ENCODE data around the gene CCND2. TPM values are rescaled to one million over a fixed set of nuclear protein-coding genes. Genes with fewer than 3 reads are reported as not detected.

CCND2 gene
- total and polyA plus RNA-seq, 4 donors, result 17.1 to 170 (median 77.0) TPM

DNA sequence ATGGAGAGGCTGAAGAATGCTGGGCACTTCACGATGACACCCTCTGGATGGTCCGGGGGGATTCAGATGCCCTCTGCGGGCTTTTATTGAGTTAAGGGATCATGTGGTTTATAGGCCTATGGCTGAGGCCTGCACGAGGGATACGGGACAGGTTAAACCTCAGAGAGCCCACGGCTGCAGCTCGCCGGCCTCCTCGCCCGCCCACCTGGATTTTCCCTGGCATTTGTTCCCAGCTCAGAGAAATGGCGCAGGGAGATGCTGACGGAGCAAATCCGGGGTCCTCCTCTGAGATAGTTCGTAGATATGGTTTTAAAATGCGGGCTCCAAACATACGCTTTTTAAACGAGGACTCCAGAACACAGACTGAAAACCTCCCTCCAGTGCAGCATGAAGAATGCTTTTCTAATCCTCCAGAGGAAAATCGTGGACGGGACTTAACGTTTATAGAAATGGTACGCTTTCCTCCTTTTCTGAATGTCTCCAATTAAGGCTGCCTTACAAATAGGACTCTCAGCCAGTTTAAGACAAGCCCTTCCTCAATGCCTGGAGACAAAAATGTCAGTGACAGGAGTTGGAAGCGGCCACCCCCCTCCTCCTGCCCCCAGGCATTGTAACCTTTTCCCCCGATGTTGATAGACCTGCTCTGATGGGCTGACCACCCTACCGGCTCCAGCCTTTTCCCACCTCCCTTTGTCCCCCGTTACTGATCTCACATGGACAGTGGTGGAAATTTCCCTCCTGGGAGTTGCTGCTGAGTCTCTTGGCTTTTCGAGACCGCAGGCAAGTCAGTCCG, 16.6 kb downstream of the CCND2 start:
- ATAC-seq (ENCODE audit: low FRiP score) (no peak), DNase-seq (no peak)
- Histone ChIP-seq H3K36me3 (ENCODE audit: control insufficient read depth in 1 of 2, insufficient read depth in 2 of 2, low read length in 1 of 2) (peaks cover 0 to 8% of the 10 kb centered on the region in 2 donors), H3K27me3 (ENCODE audit: control insufficient read depth in 1 of 2, insufficient read depth in 2 of 2, low read length in 1 of 2) (no peaks in the 10 kb centered on the region), H3K9me3 (ENCODE audit: control insufficient read depth, low read length) (no peaks in the 10 kb centered on the region), H3K4me1 (ENCODE audit: control insufficient read depth in 1 of 2, insufficient read depth in 2 of 2, low read length in 2 of 2) (no peaks in the 10 kb centered on the region), H3K4me3 (ENCODE audit: low read length in 2 of 2) (no peak overlapping the region), H3K27ac (ENCODE audit: low read depth in 1 of 2, low read length in 2 of 2) (peak overlapping the region in 1 of 2 donors; percentile 14)
- intact Hi-C loops (cut with DNase I), result no loop called here
- WGBS, 2 donors, result 80% methylated on average over 28 of the region's 28 CpGs

DNA sequence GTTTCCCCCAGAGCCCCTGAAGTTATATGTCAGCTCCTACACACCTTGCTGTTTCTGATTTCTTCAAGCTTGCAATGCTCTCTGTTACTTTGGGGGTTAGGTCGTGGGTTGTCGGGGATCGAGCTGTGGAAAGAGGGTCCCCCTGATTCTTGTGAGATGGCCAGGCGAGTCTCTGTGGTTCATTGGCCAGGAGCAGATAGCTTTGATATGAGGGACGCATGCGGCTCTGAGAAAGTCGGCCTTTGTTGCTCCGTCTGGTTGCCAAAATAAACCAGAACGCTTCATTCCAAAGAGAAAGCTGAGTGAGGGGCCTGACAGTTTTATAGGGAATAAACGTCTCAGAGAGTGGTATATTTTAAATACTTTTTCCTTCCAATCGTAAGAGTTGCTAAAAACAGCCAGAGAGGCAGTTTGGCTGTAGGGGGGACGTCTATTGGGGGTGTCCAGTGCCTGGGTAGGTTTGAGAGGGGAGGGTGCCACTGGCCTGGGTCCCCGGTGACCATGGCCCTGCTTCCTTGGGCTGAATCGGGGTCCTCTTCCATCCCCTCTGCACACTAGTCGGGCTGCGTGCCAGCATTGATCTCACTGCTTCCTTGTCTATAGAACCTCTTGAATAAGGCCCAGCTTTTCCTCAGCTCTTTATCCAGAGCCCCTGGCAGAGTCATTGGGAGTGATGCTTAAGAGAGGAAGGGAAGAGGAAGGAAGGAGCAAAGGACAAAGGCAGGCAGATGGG, 18.9 kb downstream of the CCND2 start:
- 22 to 31% methylated on average over 16 of the region's 16 CpGs for WGBS, 2 donors
- DNase-seq (no peak), ATAC-seq (ENCODE audit: low FRiP score) (no peak)
- H3K27me3 ChIP-seq (ENCODE audit: control insufficient read depth in 1 of 2, insufficient read depth in 2 of 2, low read length in 1 of 2), result no peaks in the 10 kb centered on the region
- intact Hi-C loops (cut with DNase I), result no loop called here
- H3K4me1 ChIP-seq (ENCODE audit: control insufficient read depth in 1 of 2, insufficient read depth in 2 of 2, low read length in 2 of 2), result no peaks in the 10 kb centered on the region
- no peaks in the 10 kb centered on the region for H3K9me3 ChIP-seq (ENCODE audit: control insufficient read depth, low read length)
- H3K4me3 ChIP-seq (ENCODE audit: low read length in 2 of 2), result no peak overlapping the region
- H3K27ac ChIP-seq (ENCODE audit: low read depth in 1 of 2, low read length in 2 of 2), result peak overlapping the region in 1 of 2 donors; percentile 38
- H3K36me3 ChIP-seq (ENCODE audit: control insufficient read depth in 1 of 2, insufficient read depth in 2 of 2, low read length in 1 of 2), result peaks cover 0 to 6% of the 10 kb centered on the region in 2 donors

DNA sequence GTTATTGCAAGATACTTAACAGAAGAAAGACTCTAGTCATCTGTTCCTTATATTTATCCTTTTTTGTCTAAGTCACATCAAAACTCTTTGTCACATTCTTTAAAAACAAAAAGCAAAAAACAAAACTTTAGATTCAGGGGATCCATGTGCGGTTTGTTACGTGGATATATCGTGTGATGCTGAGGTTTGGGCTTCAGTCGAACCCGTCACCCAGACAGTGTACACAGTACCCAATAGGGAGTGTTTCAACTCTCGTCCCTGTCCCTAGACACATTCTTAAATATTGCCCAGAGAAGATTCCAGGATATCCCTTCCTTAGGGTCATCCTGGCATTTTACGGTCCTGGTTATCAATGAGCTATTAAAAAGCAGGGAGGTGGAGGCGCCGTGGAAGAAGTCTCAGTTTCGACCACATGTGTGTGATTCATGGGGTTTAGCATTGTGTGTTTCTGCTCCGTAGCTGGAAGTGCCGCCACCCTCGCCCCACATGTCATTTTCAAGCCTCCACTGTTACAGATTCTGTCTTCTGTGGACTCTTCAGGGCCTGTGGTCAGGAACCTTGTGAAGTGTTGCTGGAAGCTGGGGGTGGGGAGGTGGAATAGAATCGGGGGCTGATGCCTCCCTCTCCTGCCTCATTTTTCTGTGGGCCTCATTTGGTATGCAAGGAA, 19.9 kb downstream of the CCND2 start:
- ATAC-seq (ENCODE audit: low FRiP score) (no peak), DNase-seq (no peak)
- 85 to 88% methylated on average over 14 of the region's 14 CpGs for WGBS, 2 donors
- no peaks in the 10 kb centered on the region for H3K27me3 ChIP-seq (ENCODE audit: control insufficient read depth in 1 of 2, insufficient read depth in 2 of 2, low read length in 1 of 2)
- H3K9me3 ChIP-seq (ENCODE audit: control insufficient read depth, low read length), result no peaks in the 10 kb centered on the region
- peaks cover 0 to 6% of the 10 kb centered on the region in 2 donors for H3K36me3 ChIP-seq (ENCODE audit: control insufficient read depth in 1 of 2, insufficient read depth in 2 of 2, low read length in 1 of 2)
- H3K4me1 ChIP-seq (ENCODE audit: control insufficient read depth in 1 of 2, insufficient read depth in 2 of 2, low read length in 2 of 2), result no peaks in the 10 kb centered on the region
- no peak overlapping the region for H3K27ac ChIP-seq (ENCODE audit: low read depth in 1 of 2, low read length in 2 of 2)
- intact Hi-C loops (cut with DNase I), result no loop called here
- H3K4me3 ChIP-seq (ENCODE audit: low read length in 2 of 2), result no peak overlapping the region

DNA sequence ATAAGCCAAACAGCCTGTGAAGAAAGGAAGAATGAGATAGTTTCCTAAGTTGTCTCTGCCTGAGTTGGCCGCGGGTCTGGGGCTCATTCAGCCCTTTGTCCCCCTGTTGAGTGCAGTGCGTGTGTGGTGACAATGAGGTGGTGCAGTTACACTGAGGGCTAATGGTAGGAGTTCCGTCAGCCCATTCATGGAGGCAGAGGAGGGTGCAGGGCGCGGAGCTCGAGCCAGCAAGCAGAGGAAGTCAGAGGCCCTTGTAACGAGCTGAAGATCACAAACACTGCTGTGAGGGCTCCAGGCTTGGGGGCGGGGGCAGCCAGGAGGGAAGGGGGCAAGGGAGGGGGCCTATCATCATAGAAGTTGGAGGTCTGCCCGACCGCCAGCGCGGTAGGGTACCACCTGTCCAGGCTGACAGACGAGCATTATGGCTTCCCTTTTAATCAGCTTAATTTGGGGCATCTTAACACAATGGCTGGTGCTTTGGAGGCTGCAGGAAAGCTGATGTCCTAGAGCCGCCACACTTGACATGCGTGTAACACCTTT, 20.5 kb downstream of the CCND2 start:
- ATAC-seq (ENCODE audit: low FRiP score) (no peak), DNase-seq (no peak)
- Histone ChIP-seq H3K4me3 (ENCODE audit: low read length in 2 of 2) (no peak overlapping the region), H3K4me1 (ENCODE audit: control insufficient read depth in 1 of 2, insufficient read depth in 2 of 2, low read length in 2 of 2) (no peaks in the 10 kb centered on the region), H3K27me3 (ENCODE audit: control insufficient read depth in 1 of 2, insufficient read depth in 2 of 2, low read length in 1 of 2) (no peaks in the 10 kb centered on the region), H3K36me3 (ENCODE audit: control insufficient read depth in 1 of 2, insufficient read depth in 2 of 2, low read length in 1 of 2) (peaks cover 0 to 6% of the 10 kb centered on the region in 2 donors), H3K9me3 (ENCODE audit: control insufficient read depth, low read length) (no peaks in the 10 kb centered on the region), H3K27ac (ENCODE audit: low read depth in 1 of 2, low read length in 2 of 2) (no peak overlapping the region)
- intact Hi-C loops (cut with DNase I), result no loop called here
- 72 to 73% methylated on average over 16 of the region's 16 CpGs for WGBS, 2 donors

DNA sequence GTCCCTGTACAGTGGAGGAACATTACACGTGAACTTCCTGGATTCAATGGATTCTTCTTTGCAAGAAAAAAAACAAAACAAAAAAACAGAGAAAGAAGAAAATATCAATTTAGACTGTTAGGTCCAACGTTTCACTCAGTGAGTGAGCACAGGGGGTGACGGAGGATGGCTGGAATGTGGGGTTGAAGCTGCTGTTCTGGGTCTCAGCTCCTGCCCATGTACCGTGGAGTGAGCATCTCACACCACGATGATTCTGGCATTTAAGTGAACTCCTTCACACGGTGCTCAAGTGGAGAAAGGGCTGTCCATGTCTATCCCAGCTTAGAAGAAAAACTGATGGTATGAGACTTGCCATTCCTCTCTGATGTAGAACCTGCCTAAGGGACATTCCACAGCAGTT, 23.2 kb downstream of the CCND2 start:
- Histone ChIP-seq H3K27me3 (ENCODE audit: control insufficient read depth in 1 of 2, insufficient read depth in 2 of 2, low read length in 1 of 2) (no peaks in the 10 kb centered on the region), H3K36me3 (ENCODE audit: control insufficient read depth in 1 of 2, insufficient read depth in 2 of 2, low read length in 1 of 2) (peaks cover 0 to 3% of the 10 kb centered on the region in 2 donors), H3K4me1 (ENCODE audit: control insufficient read depth in 1 of 2, insufficient read depth in 2 of 2, low read length in 2 of 2) (no peaks in the 10 kb centered on the region), H3K4me3 (ENCODE audit: low read length in 2 of 2) (no peak overlapping the region), H3K27ac (ENCODE audit: low read depth in 1 of 2, low read length in 2 of 2) (no peak overlapping the region), H3K9me3 (ENCODE audit: control insufficient read depth, low read length) (no peaks in the 10 kb centered on the region)
- DNase-seq (no peak), ATAC-seq (ENCODE audit: low FRiP score) (no peak)
- intact Hi-C loops (cut with DNase I), result no loop called here
- 43 to 50% methylated on average over 6 of the region's 6 CpGs for WGBS, 2 donors

DNA sequence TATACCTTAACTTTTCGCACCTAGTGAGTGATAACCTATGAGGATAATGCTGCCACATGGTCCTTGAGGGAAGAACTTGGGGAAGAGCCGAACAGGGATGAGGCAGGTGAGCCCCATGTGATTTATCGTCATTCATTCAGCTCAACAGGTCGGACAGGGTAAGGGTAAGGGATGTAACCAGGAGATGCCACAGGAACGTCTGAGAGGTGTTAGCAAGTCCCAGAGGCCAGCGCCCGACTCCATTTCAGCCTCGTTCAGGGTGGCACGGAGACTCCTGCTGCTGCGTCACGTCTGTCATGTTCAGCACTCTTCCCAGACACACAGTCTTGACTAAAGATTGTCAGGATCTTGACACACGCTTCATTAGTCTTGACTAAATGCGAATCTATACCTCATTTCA, 24.1 kb downstream of the CCND2 start:
- 88 to 90% methylated on average over 13 of the region's 13 CpGs for WGBS, 2 donors
- no peak for DNase-seq
- Histone ChIP-seq H3K36me3 (ENCODE audit: control insufficient read depth in 1 of 2, insufficient read depth in 2 of 2, low read length in 1 of 2) (peaks cover 0 to 3% of the 10 kb centered on the region in 2 donors), H3K27ac (ENCODE audit: low read depth in 1 of 2, low read length in 2 of 2) (no peak overlapping the region), H3K4me3 (ENCODE audit: low read length in 2 of 2) (no peak overlapping the region), H3K4me1 (ENCODE audit: control insufficient read depth in 1 of 2, insufficient read depth in 2 of 2, low read length in 2 of 2) (no peaks in the 10 kb centered on the region), H3K9me3 (ENCODE audit: control insufficient read depth, low read length) (no peaks in the 10 kb centered on the region), H3K27me3 (ENCODE audit: control insufficient read depth in 1 of 2, insufficient read depth in 2 of 2, low read length in 1 of 2) (no peaks in the 10 kb centered on the region)
- intact Hi-C loops (cut with DNase I), result no loop called here
- ATAC-seq (ENCODE audit: low FRiP score), result no peak

DNA sequence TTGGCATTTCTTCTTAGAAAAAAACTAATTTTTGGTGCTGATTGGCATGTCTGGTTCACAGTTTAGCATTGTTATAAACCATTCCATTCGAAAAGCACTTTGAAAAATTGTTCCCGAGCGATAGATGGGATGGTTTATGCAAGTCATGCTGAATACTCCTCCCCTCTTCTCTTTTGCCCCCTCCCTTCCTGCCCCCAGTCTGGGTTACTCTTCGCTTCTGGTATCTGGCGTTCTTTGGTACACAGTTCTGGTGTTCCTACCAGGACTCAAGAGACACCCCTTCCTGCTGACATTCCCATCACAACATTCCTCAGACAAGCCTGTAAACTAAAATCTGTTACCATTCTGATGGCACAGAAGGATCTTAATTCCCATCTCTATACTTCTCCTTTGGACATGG, 27.3 kb downstream of the CCND2 start:
- H3K9me3 ChIP-seq (ENCODE audit: control insufficient read depth, low read length), result no peaks in the 10 kb centered on the region
- DNase-seq (no peak), ATAC-seq (ENCODE audit: low FRiP score) (no peak)
- no peaks in the 10 kb centered on the region for H3K4me1 ChIP-seq (ENCODE audit: control insufficient read depth in 1 of 2, insufficient read depth in 2 of 2, low read length in 2 of 2)
- WGBS, 2 donors, result 73 to 81% methylated on average over 5 of the region's 5 CpGs
- intact Hi-C loops (cut with DNase I), result loop anchor here in 1 of 2 donors (10.0 kb wide), 1 partner anchor 234 kb away; the partner anchor contains the start of gene RAD51AP1
- no peak overlapping the region for H3K27ac ChIP-seq (ENCODE audit: low read depth in 1 of 2, low read length in 2 of 2)
- no peaks in the 10 kb centered on the region for H3K27me3 ChIP-seq (ENCODE audit: control insufficient read depth in 1 of 2, insufficient read depth in 2 of 2, low read length in 1 of 2)
- peaks cover 0 to 5% of the 10 kb centered on the region in 2 donors for H3K36me3 ChIP-seq (ENCODE audit: control insufficient read depth in 1 of 2, insufficient read depth in 2 of 2, low read length in 1 of 2)
- no peak overlapping the region for H3K4me3 ChIP-seq (ENCODE audit: low read length in 2 of 2)

DNA sequence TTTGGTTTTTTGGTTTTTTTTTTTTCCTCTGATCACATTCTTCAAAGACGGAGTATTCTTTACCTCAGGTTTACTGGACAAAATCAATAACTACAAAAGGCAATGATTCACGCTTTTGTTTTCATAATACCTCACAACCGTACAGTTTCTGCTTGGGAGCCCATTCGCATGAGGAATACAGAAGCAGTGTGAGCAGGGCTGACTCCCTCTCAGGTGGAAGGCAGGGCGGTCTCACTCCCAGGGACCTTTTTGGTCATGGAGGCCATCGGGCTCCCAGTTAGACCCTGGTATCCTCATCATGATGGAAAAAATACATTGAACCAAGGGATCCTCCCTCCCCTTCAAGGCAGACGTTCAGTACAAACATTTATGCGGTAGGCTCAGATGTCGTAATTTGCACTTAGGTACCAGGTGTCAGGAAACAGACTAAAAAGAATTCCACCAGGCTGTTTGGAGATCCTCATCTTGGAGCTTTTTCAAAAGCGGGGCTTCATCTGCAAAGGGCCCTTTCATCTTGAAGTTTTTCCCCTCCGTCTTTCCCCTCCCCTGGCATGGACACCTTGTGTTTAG, 28.5 kb downstream of the CCND2 start:
- H3K27me3 ChIP-seq (ENCODE audit: control insufficient read depth in 1 of 2, insufficient read depth in 2 of 2, low read length in 1 of 2), result no peaks in the 10 kb centered on the region
- intact Hi-C loops (cut with DNase I), result loop anchor here in 1 of 2 donors (10.0 kb wide), 1 partner anchor 233 kb away; the partner anchor contains the start of gene RAD51AP1
- WGBS, 2 donors, result 86 to 88% methylated on average over 11 of the region's 11 CpGs
- H3K4me1 ChIP-seq (ENCODE audit: control insufficient read depth in 1 of 2, insufficient read depth in 2 of 2, low read length in 2 of 2), result no peaks in the 10 kb centered on the region
- no peaks in the 10 kb centered on the region for H3K9me3 ChIP-seq (ENCODE audit: control insufficient read depth, low read length)
- peaks cover 3 to 5% of the 10 kb centered on the region in 2 donors for H3K36me3 ChIP-seq (ENCODE audit: control insufficient read depth in 1 of 2, insufficient read depth in 2 of 2, low read length in 1 of 2)
- no peak overlapping the region for H3K27ac ChIP-seq (ENCODE audit: low read depth in 1 of 2, low read length in 2 of 2)
- DNase-seq (no peak), ATAC-seq (ENCODE audit: low FRiP score) (no peak)
- no peak overlapping the region for H3K4me3 ChIP-seq (ENCODE audit: low read length in 2 of 2)
